Measurements from ENCODE around the gene TAGLN3.

TAGLN3 gene

GRCh38 chr3:112056451-112056929 lies 57.8 kb downstream of the TAGLN3 start:
- no peak for DNase-seq

DNA sequence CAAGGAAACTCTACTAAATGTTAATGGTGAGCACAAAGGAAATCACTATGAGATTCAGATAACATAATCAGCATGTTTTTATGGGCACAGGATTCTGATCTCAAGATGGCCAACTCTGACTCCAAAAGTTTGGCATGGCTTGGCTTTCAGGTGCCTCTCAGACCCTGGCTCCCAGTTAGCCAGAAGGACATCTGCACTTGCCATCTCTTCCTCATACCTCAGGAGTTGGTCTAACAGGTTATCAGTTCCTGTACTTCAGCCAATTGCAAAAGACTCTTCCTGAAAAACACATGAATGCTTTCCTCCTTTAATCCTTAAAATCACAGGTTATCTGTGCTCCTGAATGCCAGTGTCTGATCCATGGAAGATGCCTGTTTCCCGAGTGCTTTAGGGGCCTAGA lies 60.8 kb downstream of the TAGLN3 start:
- DNase-seq = no peak

DNA sequence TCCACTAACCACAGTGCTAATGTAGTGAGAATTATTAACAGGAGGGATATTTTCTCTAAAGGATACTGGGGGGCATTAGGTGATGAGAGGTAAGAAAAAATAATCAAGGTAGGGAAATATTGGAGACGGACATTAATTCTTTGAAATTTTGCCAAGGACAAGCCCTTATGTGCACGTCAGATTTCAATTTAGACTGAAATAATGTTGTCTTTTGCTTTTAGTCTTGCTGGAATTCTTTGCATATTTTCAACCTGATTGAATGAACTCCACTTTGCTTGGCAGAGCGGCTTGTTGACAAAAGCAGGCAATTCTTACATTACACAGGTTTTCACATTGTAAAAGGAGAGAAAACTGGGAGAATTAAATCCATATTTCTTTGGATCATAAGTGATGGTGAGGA lies 62.4 kb downstream of the TAGLN3 start:
- no peak for DNase-seq

Measured in NCI-H524 (cell line).